Measurements from ENCODE around the gene ZDHHC11B.

DNA sequence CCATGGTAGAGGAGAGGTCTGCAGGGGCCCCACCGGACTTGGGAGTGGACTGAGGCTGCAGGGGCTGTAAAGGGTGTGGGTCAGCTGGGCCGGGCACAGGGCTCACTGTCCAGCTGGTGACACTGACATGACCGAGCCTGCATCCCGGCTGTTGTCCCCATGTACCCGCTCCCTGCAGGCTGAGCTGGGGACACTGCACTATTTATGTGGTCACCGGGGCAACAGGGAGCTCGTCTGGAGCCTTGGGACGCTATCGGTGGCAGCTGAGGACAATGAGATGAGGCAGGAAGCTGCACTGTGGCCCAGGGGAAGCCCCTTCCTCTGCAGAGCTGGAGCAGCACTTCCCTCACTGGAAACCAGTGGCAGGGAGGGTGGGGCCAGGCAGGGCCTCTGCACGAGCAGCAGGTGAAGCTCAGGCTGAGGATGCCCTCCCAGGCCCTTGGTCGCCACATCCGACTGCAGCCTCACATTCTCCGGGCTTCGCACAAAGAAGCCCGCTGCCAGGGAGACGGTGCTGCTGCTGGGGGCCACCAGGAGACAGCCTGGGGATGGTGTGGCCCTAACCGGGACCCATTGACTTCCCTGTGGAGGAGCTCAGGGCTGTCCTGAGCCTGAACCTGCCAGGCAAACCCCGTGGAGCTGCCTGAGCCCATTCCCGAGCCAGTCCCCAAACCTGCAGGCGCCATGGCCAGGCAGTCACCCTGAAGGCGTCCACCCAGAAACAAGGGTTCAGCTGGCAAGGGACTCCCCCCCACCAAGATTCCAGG lies 26.4 kb downstream of the ZDHHC11B start:
- TF ChIP-seq, protein P1, sequence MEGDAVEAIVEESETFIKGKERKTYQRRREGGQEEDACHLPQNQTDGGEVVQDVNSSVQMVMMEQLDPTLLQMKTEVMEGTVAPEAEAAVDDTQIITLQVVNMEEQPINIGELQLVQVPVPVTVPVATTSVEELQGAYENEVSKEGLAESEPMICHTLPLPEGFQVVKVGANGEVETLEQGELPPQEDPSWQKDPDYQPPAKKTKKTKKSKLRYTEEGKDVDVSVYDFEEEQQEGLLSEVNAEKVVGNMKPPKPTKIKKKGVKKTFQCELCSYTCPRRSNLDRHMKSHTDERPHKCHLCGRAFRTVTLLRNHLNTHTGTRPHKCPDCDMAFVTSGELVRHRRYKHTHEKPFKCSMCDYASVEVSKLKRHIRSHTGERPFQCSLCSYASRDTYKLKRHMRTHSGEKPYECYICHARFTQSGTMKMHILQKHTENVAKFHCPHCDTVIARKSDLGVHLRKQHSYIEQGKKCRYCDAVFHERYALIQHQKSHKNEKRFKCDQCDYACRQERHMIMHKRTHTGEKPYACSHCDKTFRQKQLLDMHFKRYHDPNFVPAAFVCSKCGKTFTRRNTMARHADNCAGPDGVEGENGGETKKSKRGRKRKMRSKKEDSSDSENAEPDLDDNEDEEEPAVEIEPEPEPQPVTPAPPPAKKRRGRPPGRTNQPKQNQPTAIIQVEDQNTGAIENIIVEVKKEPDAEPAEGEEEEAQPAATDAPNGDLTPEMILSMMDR (conservative IDR thresholded peaks at IDR 0.05; ENCODE audit: low read length) = no peak
- no peak for TF ChIP-seq EZH2phosphoT487 (IDR thresholded peaks at IDR 0.05; ENCODE audit: borderline replicate concordance)

Data from Loucy (cell line).